ENCODE measurements around the gene MAPK8.

Gene MAPK8

DNA sequence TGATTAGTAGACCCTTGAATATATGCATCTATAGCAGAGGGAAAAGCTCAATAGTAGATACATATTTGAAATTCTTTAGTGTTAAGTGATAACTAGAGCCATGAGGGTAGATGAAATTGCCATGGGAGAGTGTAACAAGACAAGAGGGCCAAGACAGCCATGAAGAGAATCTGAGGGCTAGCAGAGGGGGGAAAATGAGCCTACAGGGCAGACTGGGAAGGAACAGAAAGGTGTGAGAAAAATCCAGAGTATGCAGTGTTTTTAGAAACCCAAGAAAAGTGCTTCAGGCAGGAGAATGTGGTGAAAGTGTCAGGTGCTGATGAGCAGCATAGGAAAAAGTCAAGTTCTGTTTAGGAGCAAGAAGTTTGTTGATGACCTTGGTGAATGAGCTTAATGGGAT is 63.0 kb downstream of the MAPK8 start:
- Histone ChIP-seq H3K4me3 (IDR thresholded peaks at IDR 0.05; ENCODE audit: insufficient read depth, low read depth, low read length) (no peak overlapping the region), H3K79me2 (ENCODE audit: insufficient read depth, low read depth) (peaks cover 4% of the 10 kb centered on the region; the same call in 1 of the 2 replicates), H3K9ac (no peak overlapping the region), H3K4me2 (no peak overlapping the region), H3K27ac (no peak overlapping the region), H3K4me1 (ENCODE audit: low read depth, poor library complexity, severe bottlenecking) (peaks cover under 1% of the 10 kb centered on the region), H4K20me1 (ENCODE audit: insufficient read depth) (no peaks in the 10 kb centered on the region), H2AFZ (ENCODE audit: low read depth) (no peak overlapping the region), H3K36me3 (ENCODE audit: insufficient read depth) (no peaks in the 10 kb centered on the region), H3K27me3 (ENCODE audit: insufficient read depth, low read depth) (no peaks in the 10 kb centered on the region)
- TF ChIP-seq, protein P1, sequence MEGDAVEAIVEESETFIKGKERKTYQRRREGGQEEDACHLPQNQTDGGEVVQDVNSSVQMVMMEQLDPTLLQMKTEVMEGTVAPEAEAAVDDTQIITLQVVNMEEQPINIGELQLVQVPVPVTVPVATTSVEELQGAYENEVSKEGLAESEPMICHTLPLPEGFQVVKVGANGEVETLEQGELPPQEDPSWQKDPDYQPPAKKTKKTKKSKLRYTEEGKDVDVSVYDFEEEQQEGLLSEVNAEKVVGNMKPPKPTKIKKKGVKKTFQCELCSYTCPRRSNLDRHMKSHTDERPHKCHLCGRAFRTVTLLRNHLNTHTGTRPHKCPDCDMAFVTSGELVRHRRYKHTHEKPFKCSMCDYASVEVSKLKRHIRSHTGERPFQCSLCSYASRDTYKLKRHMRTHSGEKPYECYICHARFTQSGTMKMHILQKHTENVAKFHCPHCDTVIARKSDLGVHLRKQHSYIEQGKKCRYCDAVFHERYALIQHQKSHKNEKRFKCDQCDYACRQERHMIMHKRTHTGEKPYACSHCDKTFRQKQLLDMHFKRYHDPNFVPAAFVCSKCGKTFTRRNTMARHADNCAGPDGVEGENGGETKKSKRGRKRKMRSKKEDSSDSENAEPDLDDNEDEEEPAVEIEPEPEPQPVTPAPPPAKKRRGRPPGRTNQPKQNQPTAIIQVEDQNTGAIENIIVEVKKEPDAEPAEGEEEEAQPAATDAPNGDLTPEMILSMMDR (conservative IDR thresholded peaks at IDR 0.05; ENCODE audit: low read depth, low read length): no peak

DNA sequence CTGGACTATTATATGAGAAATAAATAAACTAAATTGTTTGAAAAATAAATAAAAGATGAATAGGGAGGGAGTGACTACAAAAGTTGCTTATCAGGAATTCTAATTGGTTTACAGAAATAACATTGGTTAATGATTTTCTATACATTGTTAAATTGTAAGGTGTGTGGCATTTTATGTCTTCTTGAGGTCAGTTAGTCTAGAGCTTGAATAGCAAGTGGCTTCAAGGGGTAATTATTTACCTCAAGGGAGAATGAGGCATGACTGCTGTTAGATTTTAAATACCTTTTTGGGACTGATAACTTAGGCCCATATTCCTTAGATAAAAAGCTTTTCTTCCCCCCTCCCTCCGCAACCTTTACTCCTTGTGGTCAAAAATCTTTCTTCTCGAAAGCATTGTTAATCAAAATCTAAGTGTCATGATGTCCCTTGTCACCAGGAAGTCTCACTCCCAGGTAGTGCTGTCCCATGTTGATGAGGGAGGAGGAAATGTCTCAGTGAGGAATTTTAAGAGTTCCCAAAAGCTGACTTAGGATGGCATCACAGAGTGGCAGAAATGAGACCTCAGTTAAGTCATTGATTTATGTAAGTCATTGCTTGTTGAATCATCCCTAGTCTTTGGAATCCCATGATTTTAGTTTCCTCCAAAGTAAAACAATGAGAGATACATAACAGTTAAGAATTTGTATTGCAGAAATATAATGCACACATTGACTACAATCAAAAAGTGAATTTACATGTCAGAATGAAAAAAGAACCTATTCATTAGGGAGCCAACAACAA is 71.5 kb downstream of the MAPK8 start:
- no peaks in the 10 kb centered on the region for H3K27me3 ChIP-seq (ENCODE audit: insufficient read depth, low read depth)
- no peak overlapping the region for H3K4me3 ChIP-seq (IDR thresholded peaks at IDR 0.05; ENCODE audit: insufficient read depth, low read depth, low read length)
- H3K36me3 ChIP-seq (ENCODE audit: insufficient read depth): no peaks in the 10 kb centered on the region
- no peak overlapping the region for H3K9ac ChIP-seq
- H3K27ac ChIP-seq: no peak overlapping the region
- H3K4me1 ChIP-seq (ENCODE audit: low read depth, poor library complexity, severe bottlenecking): peaks cover 4% of the 10 kb centered on the region
- no peak overlapping the region for H2AFZ ChIP-seq (ENCODE audit: low read depth)
- no peaks in the 10 kb centered on the region for H3K79me2 ChIP-seq (ENCODE audit: insufficient read depth, low read depth)
- TF ChIP-seq, protein P1 (conservative IDR thresholded peaks at IDR 0.05; ENCODE audit: low read depth, low read length): no peak
- H4K20me1 ChIP-seq (ENCODE audit: insufficient read depth): no peaks in the 10 kb centered on the region
- H3K4me2 ChIP-seq: no peak overlapping the region

DNA sequence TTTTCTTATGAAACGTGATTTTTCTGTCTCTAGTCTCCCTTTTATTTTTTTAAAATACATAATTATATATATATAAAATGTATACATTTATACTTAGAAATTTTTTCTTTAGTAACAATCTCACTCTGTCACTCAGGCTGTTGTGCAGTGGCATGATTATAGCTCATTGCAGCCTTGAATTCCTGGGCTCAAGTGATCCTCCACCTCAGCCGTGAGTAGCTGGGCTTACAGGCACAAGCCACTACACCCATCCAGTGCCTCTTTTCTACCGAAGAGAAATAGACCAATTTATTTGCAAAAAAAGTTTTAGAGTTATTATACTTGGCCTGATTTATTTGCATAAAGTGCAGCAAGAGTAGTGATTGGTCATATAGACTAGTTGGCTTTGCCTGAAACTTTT is 72.2 kb downstream of the MAPK8 start:
- H4K20me1 ChIP-seq (ENCODE audit: insufficient read depth): no peaks in the 10 kb centered on the region
- no peak overlapping the region for H3K27ac ChIP-seq
- peaks cover 12% of the 10 kb centered on the region for H3K4me1 ChIP-seq (ENCODE audit: low read depth, poor library complexity, severe bottlenecking)
- H3K36me3 ChIP-seq (ENCODE audit: insufficient read depth): no peaks in the 10 kb centered on the region
- no peak overlapping the region for H2AFZ ChIP-seq (ENCODE audit: low read depth)
- H3K79me2 ChIP-seq (ENCODE audit: insufficient read depth, low read depth): no peaks in the 10 kb centered on the region
- no peak overlapping the region for H3K4me3 ChIP-seq (IDR thresholded peaks at IDR 0.05; ENCODE audit: insufficient read depth, low read depth, low read length)
- no peak overlapping the region for H3K4me2 ChIP-seq
- no peak overlapping the region for H3K9ac ChIP-seq
- TF ChIP-seq, protein P1 (conservative IDR thresholded peaks at IDR 0.05; ENCODE audit: low read depth, low read length): no peak
- H3K27me3 ChIP-seq (ENCODE audit: insufficient read depth, low read depth): no peaks in the 10 kb centered on the region

DNA sequence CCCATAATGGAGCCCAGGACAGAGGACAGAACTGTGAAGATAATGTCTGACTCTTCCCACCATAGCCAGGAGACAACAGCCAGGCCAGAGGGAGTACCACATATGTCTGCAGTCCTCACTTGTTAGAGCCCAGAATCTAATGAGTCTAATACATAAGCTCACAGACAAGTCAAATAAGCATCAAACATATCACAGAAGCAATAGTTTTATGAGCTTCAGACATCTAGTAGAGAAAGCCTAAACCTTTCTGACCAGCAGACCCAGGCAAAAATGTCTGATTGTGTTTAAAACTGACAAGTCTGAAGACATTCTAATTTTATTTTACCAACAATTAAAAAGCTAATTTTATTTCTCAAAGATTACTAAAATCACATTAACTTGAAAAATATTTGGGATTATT is 75.5 kb downstream of the MAPK8 start:
- TF ChIP-seq, protein P1 (conservative IDR thresholded peaks at IDR 0.05; ENCODE audit: low read depth, low read length): no peak
- H3K9ac ChIP-seq: no peak overlapping the region
- no peaks in the 10 kb centered on the region; the same call in 1 of the 2 replicates for H3K79me2 ChIP-seq (ENCODE audit: insufficient read depth, low read depth)
- H3K4me2 ChIP-seq: no peak overlapping the region
- no peaks in the 10 kb centered on the region for H3K27me3 ChIP-seq (ENCODE audit: insufficient read depth, low read depth)
- peaks cover 45% of the 10 kb centered on the region for H3K4me1 ChIP-seq (ENCODE audit: low read depth, poor library complexity, severe bottlenecking)
- no peaks in the 10 kb centered on the region for H4K20me1 ChIP-seq (ENCODE audit: insufficient read depth)
- no peak overlapping the region for H3K4me3 ChIP-seq (IDR thresholded peaks at IDR 0.05; ENCODE audit: insufficient read depth, low read depth, low read length)
- H3K36me3 ChIP-seq (ENCODE audit: insufficient read depth): no peaks in the 10 kb centered on the region
- H2AFZ ChIP-seq (ENCODE audit: low read depth): no peak overlapping the region
- no peak overlapping the region for H3K27ac ChIP-seq

Data from KMS-11 (cell line).